OCI-LY3 (cell line): Measurements from ENCODE around the gene ENPP5.

Source experiments
- EZH2phosphoT487 ChIP-seq: fragments of 200-600 bp; shearing (Covaris generic); IDR thresholded peaks from 2 replicates; pipeline ENCODE4 v1.6.1; 2018; ENCODE audit warnings: antibody characterized with exemption, mixed run types, low read depth
- TF ChIP-seq, protein P1 (sequence below): fragments of 200-600, 300-600 bp; sonication (generic); IDR thresholded peaks from 2 replicates; pipeline ENCODE4 v1.5.1; 2014; ENCODE audit warnings: antibody characterized with exemption, low read length, low read depth

- TF ChIP-seq, protein P1, sequence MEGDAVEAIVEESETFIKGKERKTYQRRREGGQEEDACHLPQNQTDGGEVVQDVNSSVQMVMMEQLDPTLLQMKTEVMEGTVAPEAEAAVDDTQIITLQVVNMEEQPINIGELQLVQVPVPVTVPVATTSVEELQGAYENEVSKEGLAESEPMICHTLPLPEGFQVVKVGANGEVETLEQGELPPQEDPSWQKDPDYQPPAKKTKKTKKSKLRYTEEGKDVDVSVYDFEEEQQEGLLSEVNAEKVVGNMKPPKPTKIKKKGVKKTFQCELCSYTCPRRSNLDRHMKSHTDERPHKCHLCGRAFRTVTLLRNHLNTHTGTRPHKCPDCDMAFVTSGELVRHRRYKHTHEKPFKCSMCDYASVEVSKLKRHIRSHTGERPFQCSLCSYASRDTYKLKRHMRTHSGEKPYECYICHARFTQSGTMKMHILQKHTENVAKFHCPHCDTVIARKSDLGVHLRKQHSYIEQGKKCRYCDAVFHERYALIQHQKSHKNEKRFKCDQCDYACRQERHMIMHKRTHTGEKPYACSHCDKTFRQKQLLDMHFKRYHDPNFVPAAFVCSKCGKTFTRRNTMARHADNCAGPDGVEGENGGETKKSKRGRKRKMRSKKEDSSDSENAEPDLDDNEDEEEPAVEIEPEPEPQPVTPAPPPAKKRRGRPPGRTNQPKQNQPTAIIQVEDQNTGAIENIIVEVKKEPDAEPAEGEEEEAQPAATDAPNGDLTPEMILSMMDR: no peak
- no peak for TF ChIP-seq EZH2phosphoT487
Measured at GRCh38 chr6:46203391-46204177, 32.8 kb upstream of the ENPP5 start.
